ENCODE data around the gene RBCK1.

DNA sequence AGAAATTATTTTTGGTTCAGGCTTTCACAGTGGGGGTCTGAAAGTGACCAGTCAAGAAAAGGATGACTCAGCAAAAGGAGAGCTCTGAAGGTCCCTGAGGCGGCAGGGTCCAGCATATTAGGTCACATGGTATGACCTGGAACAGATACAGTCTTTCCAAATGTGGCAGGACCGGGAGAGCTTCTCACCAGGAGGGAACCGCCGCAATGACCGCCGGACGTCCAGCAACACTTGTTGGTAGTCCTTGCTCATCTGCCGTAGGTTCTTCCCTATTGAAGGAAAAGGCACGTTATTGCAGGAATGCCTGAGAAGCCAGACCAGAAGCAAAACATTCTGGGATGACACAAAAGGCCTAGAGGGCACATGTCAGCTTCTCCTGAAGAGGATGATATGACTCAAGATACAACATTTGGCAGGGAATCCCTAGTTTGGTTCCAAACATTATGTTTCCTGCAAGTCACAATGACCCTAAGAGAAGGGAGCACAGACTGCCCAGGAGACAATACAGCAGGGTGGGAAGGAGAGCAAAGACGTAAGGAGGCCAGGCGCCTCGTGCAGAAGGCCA is 36.8 kb downstream of the RBCK1 start:
- TF ChIP-seq, protein P1, sequence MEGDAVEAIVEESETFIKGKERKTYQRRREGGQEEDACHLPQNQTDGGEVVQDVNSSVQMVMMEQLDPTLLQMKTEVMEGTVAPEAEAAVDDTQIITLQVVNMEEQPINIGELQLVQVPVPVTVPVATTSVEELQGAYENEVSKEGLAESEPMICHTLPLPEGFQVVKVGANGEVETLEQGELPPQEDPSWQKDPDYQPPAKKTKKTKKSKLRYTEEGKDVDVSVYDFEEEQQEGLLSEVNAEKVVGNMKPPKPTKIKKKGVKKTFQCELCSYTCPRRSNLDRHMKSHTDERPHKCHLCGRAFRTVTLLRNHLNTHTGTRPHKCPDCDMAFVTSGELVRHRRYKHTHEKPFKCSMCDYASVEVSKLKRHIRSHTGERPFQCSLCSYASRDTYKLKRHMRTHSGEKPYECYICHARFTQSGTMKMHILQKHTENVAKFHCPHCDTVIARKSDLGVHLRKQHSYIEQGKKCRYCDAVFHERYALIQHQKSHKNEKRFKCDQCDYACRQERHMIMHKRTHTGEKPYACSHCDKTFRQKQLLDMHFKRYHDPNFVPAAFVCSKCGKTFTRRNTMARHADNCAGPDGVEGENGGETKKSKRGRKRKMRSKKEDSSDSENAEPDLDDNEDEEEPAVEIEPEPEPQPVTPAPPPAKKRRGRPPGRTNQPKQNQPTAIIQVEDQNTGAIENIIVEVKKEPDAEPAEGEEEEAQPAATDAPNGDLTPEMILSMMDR (IDR thresholded peaks at IDR 0.05): no peak
- TF ChIP-seq POLR2A (IDR thresholded peaks at IDR 0.05): no peak

All from upper lobe of left lung (tissue), 4 donors.